ENCODE measurements around the gene EGFLAM.
"Not testable (repeated sequence)": the region's sequence is repeated elsewhere in the genome, so short reads cannot be mapped to it uniquely, and the experiment has no call there.

EGFLAM gene

GRCh38 chr5:38379350-38379937 lies 121.1 kb downstream of the EGFLAM start:
- no peak for DNase-seq

GRCh38 chr5:38380537-38380936 lies 122.2 kb downstream of the EGFLAM start:
- DNase-seq = no peak

GRCh38 chr5:38381361-38381760 lies 123.0 kb downstream of the EGFLAM start:
- DNase-seq = no peak

DNA sequence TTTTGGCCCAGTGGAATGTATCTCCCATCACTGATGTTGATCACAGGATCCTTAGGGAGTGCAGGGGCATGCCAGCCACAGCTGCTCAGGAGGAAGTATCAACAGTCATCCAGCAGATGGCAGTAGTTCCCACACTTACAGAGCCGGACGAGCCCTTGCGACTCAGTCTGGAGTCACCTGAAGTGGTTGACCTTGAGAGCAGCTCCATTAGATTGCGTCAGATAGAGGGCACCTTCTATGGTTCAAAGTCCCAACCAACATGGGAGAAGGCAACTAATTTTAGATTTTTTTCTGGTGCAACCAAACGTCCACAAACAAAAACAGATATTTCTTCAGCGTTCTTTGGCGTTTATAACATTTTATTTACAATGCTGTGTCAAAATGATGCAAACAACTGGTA lies 124.5 kb downstream of the EGFLAM start:
- DNase-seq = peak; percentile 85

GRCh38 chr5:38383701-38384100 lies 125.3 kb downstream of the EGFLAM start:
- DNase-seq = no peak

GRCh38 chr5:38384396-38384795 lies 126.0 kb downstream of the EGFLAM start:
- DNase-seq = no peak

GRCh38 chr5:38387161-38387560 lies 128.8 kb downstream of the EGFLAM start:
- DNase-seq = no peak

DNA sequence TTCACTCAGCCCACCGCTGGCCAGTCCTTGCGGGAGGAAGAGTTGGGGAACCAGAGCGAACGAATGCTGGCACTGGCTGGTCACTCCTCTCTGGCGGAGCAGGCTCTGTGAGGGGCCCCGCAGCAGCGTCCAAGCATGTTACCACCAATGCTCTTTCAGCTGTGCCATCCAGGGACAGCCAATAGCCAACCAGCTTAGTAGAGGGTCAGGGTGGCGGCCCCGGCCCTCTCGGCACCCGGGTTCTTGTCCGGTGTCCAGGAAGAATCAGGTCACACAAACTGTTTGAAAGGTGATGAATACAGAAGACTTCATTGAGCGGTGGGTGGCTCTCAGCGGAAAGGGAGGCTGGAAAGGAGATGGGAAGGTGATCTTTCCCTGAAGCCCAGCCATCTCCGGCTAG lies 135.3 kb downstream of the EGFLAM start:
- no peak for DNase-seq

DNA sequence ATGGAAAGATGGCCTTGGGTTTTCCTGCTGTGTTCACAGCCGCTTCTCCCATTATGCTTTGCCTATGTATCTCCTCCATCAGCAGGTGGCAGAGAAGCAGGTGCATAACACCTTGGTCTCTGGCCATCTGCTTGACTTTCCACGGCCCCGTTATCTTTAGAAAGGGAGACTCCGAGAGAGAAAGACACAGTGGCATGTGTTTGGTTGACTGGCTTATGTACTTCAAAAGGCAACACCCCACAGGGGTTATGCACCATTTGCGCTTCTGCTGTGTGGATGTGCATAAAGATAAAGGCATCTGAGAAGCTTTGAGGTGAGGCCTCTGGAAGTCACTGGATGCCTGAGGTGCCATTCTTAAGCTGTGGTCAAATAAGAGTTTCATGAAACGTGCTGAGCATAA lies 138.4 kb downstream of the EGFLAM start:
- peak in 1 of 2 experiments; percentile 42 for DNase-seq

GRCh38 chr5:38400365-38400764 lies 142.0 kb downstream of the EGFLAM start:
- DNase-seq = no peak

GRCh38 chr5:38401145-38401544 lies 142.8 kb downstream of the EGFLAM start:
- no peak for DNase-seq

DNA sequence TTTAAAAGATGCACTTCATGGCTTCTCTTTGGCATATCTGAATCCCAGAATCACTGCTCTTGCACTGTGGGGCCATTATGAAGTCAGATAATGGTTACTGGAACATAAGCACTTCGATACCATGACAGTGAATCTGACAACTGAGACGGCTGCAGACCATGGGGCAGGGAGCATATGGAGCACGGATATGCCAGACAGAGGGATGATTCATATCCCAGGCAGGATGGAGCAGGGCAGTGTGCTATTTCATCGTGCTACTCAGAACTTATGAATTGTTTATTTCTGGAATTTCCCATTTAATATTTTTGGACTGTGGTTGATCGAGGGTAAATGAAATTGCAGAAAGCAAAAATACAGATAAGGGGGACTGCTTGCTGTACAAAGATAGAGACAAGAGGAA lies 145.0 kb downstream of the EGFLAM start:
- DNase-seq = no peak

GRCh38 chr5:38403877-38404635 lies 145.7 kb downstream of the EGFLAM start:
- DNase-seq = no peak

DNA sequence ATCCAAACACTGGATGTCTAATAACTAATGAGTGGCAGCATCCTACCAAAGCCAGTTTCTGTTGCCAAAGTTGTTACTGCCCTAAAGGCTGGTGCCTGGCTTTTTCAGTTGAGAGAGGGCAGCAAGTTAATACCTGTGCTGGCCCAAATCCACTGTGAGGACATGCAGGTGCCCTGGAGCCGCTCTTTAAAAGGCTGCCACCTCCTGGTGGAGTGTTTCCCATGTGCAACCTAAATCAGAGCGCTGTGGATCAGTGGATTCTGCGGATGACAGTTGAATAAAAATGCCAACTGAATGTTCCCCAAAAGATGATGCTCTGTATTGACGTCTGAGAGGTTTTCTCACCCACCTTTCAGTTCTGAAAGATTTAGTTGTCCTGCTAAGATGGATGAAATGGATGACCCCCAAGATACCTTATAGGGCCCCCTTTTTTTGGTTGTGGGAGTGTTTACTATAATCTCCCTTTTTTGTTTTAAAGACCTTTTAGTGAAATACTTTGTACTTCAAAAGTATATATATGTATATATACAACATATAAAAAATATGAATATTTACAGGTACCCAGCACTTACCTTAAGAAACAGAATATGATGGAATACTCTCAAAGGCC lies 146.4 kb downstream of the EGFLAM start:
- no peak for DNase-seq

DNA sequence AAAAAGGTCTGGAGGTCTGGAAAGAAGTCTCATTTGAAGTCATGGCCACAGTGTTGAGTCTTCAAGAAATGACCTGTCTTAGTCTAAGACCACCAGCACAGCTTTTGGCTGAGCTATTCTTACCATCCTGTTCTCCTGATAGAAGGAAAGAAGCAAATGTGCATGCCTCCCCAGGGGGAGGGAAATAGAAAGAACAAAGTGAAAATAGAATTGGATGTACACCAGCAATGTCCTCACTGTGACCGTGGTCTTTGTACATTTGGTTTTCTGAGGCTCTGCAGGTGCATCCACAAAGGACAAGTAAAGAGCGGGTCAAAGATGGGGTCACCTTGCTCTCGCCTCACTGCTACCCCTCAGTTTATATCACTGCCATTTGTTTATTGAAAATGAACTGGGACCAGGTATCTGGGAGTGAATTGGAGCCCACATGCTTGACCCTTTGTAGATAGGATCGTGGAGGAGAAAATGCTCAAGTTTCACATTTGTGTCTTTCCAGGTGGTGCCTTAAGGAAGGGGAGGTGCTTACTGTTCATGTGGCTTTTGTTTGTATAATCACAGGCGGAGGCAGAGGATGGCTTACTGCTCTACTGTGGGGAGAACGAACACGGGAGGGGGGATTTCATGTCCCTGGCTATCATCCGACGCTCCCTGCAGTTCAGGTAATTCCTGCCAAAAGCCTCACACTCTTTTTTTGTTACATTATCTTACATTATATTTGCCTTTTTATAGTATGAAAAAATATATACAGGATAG lies 150.3 kb downstream of the EGFLAM start:
- DNase-seq = no peak

DNA sequence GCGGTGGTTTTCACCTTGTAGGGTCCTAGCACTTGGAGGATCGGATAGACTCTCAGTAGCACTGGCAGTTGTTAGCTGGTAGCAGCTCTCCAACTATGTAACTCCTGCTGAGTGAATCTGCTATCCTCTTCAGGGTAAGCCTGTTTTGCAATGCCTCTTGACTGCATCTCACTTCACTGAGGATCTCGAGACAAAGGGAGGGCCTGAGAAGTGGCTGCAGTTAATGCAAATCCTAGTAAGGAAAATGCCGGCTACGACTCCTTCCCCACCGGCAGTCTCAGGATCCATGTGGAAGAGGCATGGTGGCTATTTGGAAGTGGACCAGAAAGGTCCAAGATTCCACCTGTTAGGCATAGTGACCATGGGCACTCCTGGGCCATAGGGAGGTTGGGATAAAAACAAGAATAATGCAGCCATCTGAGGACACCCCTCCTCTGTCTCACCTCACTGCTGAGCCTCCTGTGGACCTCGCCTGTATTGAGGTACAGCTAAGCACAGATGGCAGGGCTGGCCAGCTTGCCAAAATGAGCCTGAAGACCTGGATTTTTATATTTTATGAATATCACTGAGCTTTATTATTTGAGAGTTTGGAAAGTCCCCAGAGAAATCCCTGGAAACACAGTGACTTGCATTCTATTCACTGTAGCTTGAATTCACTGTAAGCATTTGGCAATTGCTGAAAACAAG lies 152.1 kb downstream of the EGFLAM start:
- DNase-seq = no peak

DNA sequence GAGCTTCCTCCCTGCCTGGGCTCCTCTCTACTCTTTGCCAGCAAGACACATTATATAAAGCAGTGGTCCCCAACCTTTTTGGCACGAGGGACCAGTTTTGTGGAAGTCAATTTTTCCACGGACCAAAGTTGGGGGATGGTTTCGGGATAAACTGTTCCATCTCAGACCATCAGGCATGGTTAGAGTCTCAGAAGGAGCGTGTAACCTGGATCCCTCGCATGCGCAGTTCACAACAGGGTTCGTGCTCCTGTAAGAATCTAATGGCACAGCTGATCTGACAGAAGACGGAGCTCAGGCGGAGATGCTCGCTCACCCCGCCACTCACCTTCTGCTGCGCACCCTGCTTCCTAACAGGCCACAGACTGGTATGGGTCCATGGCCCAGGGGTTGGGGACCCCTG lies 155.3 kb downstream of the EGFLAM start:
- DNase-seq = no peak

DNA sequence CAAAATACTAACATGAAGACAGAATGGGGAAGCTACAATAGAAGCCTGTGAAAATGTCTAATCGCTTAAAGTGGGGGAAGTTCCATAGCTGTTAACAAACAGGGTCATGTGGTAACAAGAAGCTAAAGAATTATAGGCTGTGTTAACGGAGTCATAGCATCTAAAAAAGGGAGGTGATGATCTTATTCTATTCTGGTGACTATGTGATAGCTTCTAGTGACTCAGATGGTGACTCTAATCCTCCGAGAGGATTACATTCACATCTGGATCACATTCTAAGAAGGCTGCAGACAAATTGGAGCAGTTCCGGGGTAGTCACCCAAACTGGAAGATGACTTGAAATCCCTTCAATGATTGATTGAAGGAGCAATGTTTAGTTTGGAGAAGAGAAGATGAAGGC lies 156.0 kb downstream of the EGFLAM start:
- no peak for DNase-seq

DNA sequence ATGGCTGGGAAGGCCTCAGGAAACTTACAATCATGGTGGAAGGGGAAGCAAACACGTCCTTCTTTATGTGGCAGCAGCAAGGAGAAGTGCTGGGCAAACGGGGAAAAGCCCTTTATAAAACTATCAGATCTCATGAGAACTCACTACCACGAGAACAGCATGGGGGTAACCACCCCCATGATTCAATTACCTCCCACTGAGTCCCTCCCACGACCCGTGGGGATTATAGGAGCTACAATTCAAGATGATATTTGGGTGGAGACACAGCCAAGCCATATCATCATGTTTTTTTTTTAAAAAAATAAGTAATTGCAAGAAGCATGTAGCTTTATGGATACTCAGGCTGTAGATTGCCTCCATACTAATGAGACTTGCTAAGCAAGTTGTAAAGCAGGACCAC lies 157.4 kb downstream of the EGFLAM start:
- DNase-seq = not testable (repeated sequence)

DNA sequence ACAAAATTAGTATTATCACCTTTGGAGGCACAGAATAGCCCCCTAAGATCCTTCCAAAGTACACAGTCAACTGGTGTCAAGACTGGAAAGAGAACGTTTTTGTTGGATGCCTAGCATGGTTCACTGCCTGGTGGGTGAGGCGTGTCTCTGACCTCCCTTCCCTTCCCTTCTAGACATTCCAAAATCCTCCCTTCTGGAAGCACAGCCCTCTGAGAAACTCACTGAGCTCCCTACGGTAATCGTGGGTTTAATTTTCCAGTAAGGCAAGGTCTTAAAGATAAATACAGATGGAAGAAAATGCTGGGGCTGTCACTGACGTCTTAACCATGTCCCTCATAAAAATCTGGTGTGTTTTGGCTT lies 159.3 kb downstream of the EGFLAM start:
- DNase-seq = no peak

DNA sequence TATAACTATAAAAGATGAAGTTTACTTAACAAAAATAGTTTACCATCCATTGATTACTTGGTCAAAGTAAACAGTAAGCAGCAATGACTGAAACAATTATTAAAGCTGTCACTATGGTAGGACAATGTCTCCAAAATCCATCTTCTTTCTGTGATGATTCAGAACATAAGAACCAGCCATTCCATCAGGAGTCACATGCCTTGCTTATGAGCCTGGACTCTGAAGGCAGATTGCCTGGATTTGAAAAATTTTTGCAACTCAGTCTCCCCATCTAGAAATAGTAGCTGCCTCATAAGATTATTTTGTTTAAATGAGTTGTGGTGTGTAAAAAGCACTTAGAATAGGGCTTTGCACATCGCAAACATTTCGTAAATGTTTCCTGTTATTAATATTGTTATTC lies 161.9 kb downstream of the EGFLAM start:
- DNase-seq = no peak

DNA sequence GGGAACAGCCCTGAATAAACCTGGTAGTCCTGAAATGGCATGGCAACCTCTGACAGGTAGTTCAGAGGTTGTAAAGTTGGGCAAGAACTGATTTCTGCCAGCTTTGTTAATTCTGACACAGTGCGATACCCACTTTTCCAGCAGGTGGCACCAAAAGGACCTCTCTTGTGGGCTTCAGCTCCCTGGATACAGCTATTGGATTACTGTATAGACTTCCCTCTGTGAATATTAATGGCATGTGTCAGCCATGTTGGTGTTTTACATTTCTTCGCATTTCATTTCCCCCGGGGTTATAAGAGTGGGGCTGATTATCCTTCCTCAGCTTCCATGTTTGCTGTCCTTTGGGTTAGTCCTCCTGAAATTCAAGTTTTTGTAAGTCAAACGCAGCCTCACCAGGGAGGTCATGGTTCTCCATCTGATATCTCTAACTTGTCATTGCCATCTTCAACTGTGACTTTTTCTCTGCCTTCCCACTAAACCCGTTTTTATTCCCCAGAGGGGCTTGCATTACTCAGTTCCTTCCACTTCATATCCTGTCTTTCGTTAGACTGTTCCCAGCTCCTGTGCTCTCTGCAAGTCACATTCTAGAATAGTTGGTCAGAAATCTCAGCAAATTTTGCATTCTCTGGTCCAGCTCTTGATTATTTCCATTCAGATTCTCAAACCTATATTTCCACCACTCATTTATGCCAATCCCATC lies 162.5 kb downstream of the EGFLAM start:
- DNase-seq = peak; percentile 76 to 81

DNA sequence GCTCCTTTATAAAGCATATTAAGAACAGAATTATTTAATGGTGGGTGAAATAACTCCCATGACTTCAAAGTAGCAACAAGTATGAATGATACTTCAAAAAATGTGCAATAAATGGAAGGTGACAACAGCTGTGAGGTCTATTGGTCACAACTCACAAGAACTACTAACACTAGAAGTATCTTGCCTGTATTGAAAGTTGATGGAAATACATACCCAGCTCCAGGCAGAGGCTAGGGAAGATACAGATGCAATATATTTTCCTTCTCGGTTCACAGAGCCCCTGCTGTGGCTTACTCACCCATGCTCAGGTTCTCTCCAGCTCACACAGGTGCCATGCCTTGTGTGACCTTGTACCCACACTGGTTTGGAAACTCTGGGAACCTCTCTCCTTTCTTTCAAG lies 164.3 kb downstream of the EGFLAM start:
- no peak for DNase-seq
